Activated CD4-positive, alpha-beta memory T cell treated with anti-CD3 and anti-CD28 coated beads, Interleukin-2, amount 10 ng/mL, durations not matched to agents 7 days and 5 days (primary cell): ENCODE data around the gene CASR. TPM values are rescaled to one million over a fixed set of nuclear protein-coding genes. Genes with fewer than 3 reads are reported as not detected.

Source experiments
- CTCF ChIA-PET: fragments of 350-600 bp; sonication (Branson Sonifier 250); formaldehyde crosslinking; loops from one replicate; lab custom pipeline; 2021; ENCODE audit warnings: antibody characterized with exemption, inconsistent platforms; lab: Charles Lee
- POLR2A ChIA-PET: fragments of 350-600 bp; sonication (Branson Sonifier 250); formaldehyde crosslinking; loops from one replicate; lab custom pipeline; 2021; ENCODE audit warnings: antibody characterized with exemption; lab: Charles Lee
- DNase-seq: peaks from one replicate; pipeline ENCODE4 v3.0.0-alpha.2; 2020
- H3K27ac Mint-ChIP-seq: one replicate; pipeline ENCODE4 v1.8.0; 2021; ENCODE audit warnings: mild to moderate bottlenecking, mixed read lengths
- H3K27me3 Mint-ChIP-seq: one replicate; pipeline ENCODE4 v1.8.0; 2021; ENCODE audit warnings: mixed read lengths
- H3K36me3 Mint-ChIP-seq: one replicate; pipeline ENCODE4 v1.8.0; 2021; ENCODE audit warnings: low read depth, mixed read lengths
- H3K4me1 Mint-ChIP-seq: one replicate; pipeline ENCODE4 v1.8.0; 2021; ENCODE audit warnings: mixed read lengths
- H3K4me3 Mint-ChIP-seq: one replicate; pipeline ENCODE4 v1.8.0; 2021; ENCODE audit warnings: mild to moderate bottlenecking, mixed read lengths
- H3K9me3 Mint-ChIP-seq: one replicate; pipeline ENCODE4 v1.8.0; 2021; ENCODE audit warnings: mixed read lengths
- total RNA-seq, 2 experiments: library from RNA; stranded (reverse); gene quantifications; one replicate each; pipeline ENCODE4 v1.2.3, GENCODE V29; 2021

Gene CASR
- total RNA-seq, 2 experiments from 2014 or later, result 0.10 to 0.15 TPM

DNA sequence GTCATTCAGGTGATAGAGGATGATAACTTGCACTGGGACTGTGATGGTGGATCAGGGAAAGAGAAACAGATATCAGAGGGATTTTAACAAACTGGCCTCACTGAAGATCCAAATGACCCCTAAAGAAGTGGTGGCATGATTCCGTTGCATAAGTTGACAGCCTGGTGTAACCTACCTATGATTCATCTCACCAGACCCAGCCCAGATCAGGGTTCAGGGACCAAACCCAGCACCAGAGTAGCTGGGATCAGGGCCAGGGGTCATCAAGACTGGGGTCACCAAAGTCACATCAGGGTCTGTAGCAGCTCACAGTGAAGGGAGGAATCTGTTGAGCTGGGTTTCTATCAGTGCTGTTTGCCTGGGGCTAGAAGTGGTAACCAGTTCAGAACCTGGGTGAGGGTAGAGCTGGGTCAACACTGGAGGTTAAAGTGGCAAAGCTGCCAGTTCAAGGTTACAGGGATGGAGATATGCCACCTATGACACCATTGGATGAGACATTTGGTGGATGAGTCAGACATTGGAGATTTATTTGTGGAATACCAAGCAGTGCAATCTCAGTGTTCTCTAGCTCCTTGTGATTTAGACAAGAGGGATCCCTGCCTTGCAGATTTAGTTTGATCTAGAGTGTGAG lies 35.9 kb downstream of the CASR start:
- ChIA-PET CTCF (interaction anchor here (0.9 to 1.0 kb wide), 2 partner anchors 15 to 224 kb away, joined by 3 read pairs; no protein-coding TSS in a partner anchor), POLR2A (no interaction called here)
- Mint-ChIP-seq H3K4me3 (no peak overlapping the region), H3K9me3 (peaks cover 7% of the 10 kb centered on the region), H3K36me3 (peaks cover 3% of the 10 kb centered on the region), H3K27ac (no peak overlapping the region), H3K27me3 (peaks cover 55% of the 10 kb centered on the region), H3K4me1 (no peaks in the 10 kb centered on the region)
- no peak for DNase-seq

GRCh38 chr3:122227036-122227781 lies 43.7 kb downstream of the CASR start:
- Mint-ChIP-seq H3K9me3 (peaks cover 5% of the 10 kb centered on the region), H3K36me3 (no peaks in the 10 kb centered on the region), H3K27me3 (peaks cover 36% of the 10 kb centered on the region), H3K4me3 (no peak overlapping the region), H3K4me1 (peaks cover 2% of the 10 kb centered on the region), H3K27ac (no peak overlapping the region)
- ChIA-PET CTCF (no interaction called here), POLR2A (no interaction called here)
- DNase-seq, result no peak

DNA sequence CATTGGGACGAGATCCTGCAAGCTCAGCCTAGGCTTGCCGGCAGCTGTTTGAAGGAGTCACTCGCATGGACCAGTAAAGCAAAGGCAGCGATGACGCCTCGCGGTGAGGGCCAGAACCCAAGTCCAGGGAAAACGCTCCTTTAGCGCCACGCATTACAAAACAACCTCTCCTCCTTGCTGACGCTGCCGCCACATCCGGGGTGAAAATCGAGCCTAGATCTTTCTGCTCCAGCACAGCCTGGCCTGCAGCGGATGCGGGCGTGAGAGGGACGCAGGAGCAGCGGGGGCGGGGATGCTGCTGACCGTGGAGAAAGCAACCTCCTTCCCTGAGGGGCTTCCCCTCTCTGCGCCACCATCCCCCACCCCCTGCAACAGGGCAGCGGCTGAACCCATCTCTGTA lies 46.7 kb downstream of the CASR start:
- H3K27me3 Mint-ChIP-seq, result peaks cover 16% of the 10 kb centered on the region
- no peak overlapping the region for H3K4me3 Mint-ChIP-seq
- peaks cover 30% of the 10 kb centered on the region for H3K4me1 Mint-ChIP-seq
- H3K9me3 Mint-ChIP-seq, result peaks cover 2% of the 10 kb centered on the region
- no peaks in the 10 kb centered on the region for H3K36me3 Mint-ChIP-seq
- no peak for DNase-seq
- ChIA-PET CTCF (no interaction called here), POLR2A (no interaction called here)
- H3K27ac Mint-ChIP-seq, result no peak overlapping the region

GRCh38 chr3:122231465-122232157 lies 48.1 kb downstream of the CASR start:
- POLR2A ChIA-PET, result no interaction called here
- H3K9me3 Mint-ChIP-seq, result no peaks in the 10 kb centered on the region
- no peak overlapping the region for H3K4me3 Mint-ChIP-seq
- peaks cover 9% of the 10 kb centered on the region for H3K27me3 Mint-ChIP-seq
- DNase-seq, result no peak
- H3K36me3 Mint-ChIP-seq, result no peaks in the 10 kb centered on the region
- no peak overlapping the region for H3K27ac Mint-ChIP-seq
- H3K4me1 Mint-ChIP-seq, result peaks cover 32% of the 10 kb centered on the region
- CTCF ChIA-PET, result no interaction called here

- H3K4me1 Mint-ChIP-seq, result peaks cover 32% of the 10 kb centered on the region
- H3K4me3 Mint-ChIP-seq, result no peak overlapping the region
- ChIA-PET POLR2A (interaction anchor here (1.5 kb wide), 1 partner anchor 14 kb away, joined by 4 read pairs; no protein-coding TSS in a partner anchor), CTCF (interaction anchor here (0.8 kb wide), 1 partner anchor 14 kb away, joined by 3 read pairs; no protein-coding TSS in a partner anchor)
- no peaks in the 10 kb centered on the region for H3K9me3 Mint-ChIP-seq
- H3K27me3 Mint-ChIP-seq, result peaks cover 9% of the 10 kb centered on the region
- DNase-seq, result no peak
- H3K27ac Mint-ChIP-seq, result peak overlapping the region; percentile 50
- H3K36me3 Mint-ChIP-seq, result no peaks in the 10 kb centered on the region
These were observed 49.0 kb downstream of the CASR start for GRCh38 chr3:122232485-122232884.

- peak; percentile 36 for DNase-seq
- Mint-ChIP-seq H3K36me3 (no peaks in the 10 kb centered on the region), H3K4me1 (peaks cover 32% of the 10 kb centered on the region), H3K9me3 (no peaks in the 10 kb centered on the region), H3K27me3 (peaks cover 9% of the 10 kb centered on the region), H3K4me3 (peak overlapping the region; percentile 33), H3K27ac (peak overlapping the region; percentile 50)
- ChIA-PET CTCF (interaction anchor here (1.4 kb wide), 1 partner anchor 14 kb away, joined by 3 read pairs; no protein-coding TSS in a partner anchor), POLR2A (interaction anchor here (1.5 kb wide), 1 partner anchor 13 kb away, joined by 4 read pairs; no protein-coding TSS in a partner anchor)
These were observed 49.9 kb downstream of the CASR start for GRCh38 chr3:122233101-122233952.

- POLR2A ChIA-PET, result interaction anchor here (1.5 kb wide), 1 partner anchor 12 kb away, joined by 4 read pairs; no protein-coding TSS in a partner anchor
- Mint-ChIP-seq H3K4me1 (peaks cover 32% of the 10 kb centered on the region), H3K4me3 (no peak overlapping the region), H3K36me3 (no peaks in the 10 kb centered on the region), H3K27ac (no peak overlapping the region), H3K27me3 (peaks cover 8% of the 10 kb centered on the region), H3K9me3 (no peaks in the 10 kb centered on the region)
- CTCF ChIA-PET, result interaction anchor here (1.4 kb wide), 1 partner anchor 14 kb away, joined by 3 read pairs; no protein-coding TSS in a partner anchor
- DNase-seq, result no peak
These were observed 50.6 kb downstream of the CASR start for GRCh38 chr3:122234117-122234516.

DNA sequence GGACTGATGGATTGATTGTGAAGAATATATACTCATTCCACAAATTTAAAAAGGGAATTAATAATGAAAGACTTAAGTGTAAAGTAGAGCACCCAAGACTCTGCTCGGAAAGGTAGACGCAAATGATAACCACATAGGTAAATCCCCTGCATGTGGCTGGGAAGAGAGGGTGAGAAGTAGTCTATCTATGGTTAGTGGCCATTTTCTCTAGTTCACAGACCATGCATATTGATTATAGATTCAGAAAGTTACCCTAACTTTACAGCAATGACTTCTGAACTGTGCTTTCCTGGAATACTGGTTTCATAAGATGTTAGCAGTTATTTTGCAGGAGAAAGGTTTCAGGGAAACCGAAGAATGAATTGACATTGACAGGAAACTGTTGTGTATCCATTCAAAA lies 51.7 kb downstream of the CASR start:
- POLR2A ChIA-PET, result no interaction called here
- no peak for DNase-seq
- H3K9me3 Mint-ChIP-seq, result no peaks in the 10 kb centered on the region
- H3K27ac Mint-ChIP-seq, result no peak overlapping the region
- H3K4me3 Mint-ChIP-seq, result no peak overlapping the region
- H3K36me3 Mint-ChIP-seq, result no peaks in the 10 kb centered on the region
- H3K4me1 Mint-ChIP-seq, result peaks cover 32% of the 10 kb centered on the region
- H3K27me3 Mint-ChIP-seq, result peaks cover 10% of the 10 kb centered on the region
- CTCF ChIA-PET, result no interaction called here

DNA sequence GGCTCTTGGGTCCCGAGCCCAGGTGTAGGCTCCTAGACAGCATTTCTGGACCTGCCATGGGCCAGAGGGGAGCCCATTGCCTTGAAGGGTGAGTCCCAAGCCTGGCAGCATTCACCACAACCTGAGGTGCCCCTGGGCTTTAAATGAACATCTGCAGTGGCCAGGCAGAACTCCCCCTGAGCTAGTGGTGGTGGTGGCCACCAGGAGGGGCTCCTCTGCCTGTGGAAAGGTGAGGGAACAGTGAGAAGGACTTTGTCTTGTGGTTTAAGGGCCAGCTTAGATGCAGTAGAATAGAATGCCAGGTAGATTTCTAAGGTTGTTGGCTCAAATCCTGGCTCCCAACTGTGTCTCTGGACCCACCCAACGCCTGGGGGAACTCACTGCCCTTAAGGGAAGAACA lies 55.6 kb downstream of the CASR start:
- Mint-ChIP-seq H3K4me1 (peaks cover 11% of the 10 kb centered on the region), H3K27ac (no peak overlapping the region), H3K36me3 (peaks cover 4% of the 10 kb centered on the region), H3K4me3 (no peak overlapping the region), H3K9me3 (no peaks in the 10 kb centered on the region), H3K27me3 (peaks cover 38% of the 10 kb centered on the region)
- POLR2A ChIA-PET, result interaction anchor here (1.0 kb wide), 1 partner anchor 93 kb away, joined by 3 read pairs; no protein-coding TSS in a partner anchor
- no peak for DNase-seq
- CTCF ChIA-PET, result no interaction called here

DNA sequence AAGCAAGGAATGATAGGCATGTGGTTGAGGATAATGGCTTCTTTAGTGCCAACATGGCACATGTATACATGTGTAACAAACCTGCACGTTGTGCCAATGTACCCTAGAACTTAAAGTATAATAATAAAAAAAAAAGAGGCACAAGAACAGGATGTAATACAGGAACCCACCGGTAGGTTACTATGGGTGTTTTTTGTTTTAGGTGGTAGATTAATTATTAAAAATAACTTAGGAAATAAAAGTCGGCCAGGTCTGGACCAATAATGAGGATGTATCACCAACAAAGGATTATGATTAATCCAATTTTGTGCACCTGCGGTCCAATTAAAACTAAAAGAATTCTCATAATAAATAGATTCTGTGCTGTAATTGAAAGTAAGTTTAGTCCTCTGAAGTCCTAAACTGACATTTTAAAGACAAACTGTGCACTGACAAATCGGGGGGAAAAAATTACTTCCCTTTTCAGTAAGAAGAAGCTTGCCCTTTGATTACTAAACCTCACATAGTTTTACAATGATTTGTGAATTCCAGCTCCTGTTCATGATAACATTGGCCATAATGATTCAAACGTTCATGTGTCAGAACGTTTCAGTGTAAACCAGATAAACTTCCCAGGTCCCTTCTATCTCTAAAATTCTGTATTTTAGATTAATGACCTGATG lies 62.2 kb downstream of the CASR start:
- ChIA-PET POLR2A (interaction anchor here (1.3 to 1.4 kb wide), 3 partner anchors 10 to 700 kb away, joined by 4 to 6 read pairs (median 5); partner anchors contain the start of gene POLQ), CTCF (interaction anchor here (0.8 to 1.7 kb wide), 4 partner anchors 10 to 145 kb away, joined by 3 to 11 read pairs (median 5); no protein-coding TSS in a partner anchor)
- Mint-ChIP-seq H3K4me1 (peaks cover 25% of the 10 kb centered on the region), H3K4me3 (peak overlapping the region; percentile 74), H3K9me3 (no peaks in the 10 kb centered on the region), H3K27me3 (peaks cover 26% of the 10 kb centered on the region), H3K36me3 (peaks cover 4% of the 10 kb centered on the region), H3K27ac (peak overlapping the region; percentile 62)
- DNase-seq, result no peak

- CTCF ChIA-PET, result interaction anchor here (0.8 to 1.7 kb wide), 4 partner anchors 9 to 145 kb away, joined by 3 to 11 read pairs (median 5); no protein-coding TSS in a partner anchor
- Mint-ChIP-seq H3K27me3 (peaks cover 24% of the 10 kb centered on the region), H3K9me3 (no peaks in the 10 kb centered on the region), H3K4me1 (peaks cover 25% of the 10 kb centered on the region), H3K36me3 (peaks cover 4% of the 10 kb centered on the region), H3K27ac (peak overlapping the region; percentile 62), H3K4me3 (peak overlapping the region; percentile 74)
- DNase-seq, result no peak
- POLR2A ChIA-PET, result interaction anchor here (0.5 to 1.4 kb wide), 5 partner anchors 9 to 700 kb away, joined by 3 to 6 read pairs (median 4); partner anchors contain the start of gene POLQ
These were observed 62.7 kb downstream of the CASR start for GRCh38 chr3:122246199-122246598.
